Stimulated activated CD4-positive, alpha-beta T cell treated with anti-CD3 and anti-CD28 coated beads, TNF-alpha, amount 100 ng/mL, for 48 hours (primary cell): ENCODE data around the gene TRAPPC12.
"Not testable (repeated sequence)": the region's sequence is repeated elsewhere in the genome, so short reads cannot be mapped to it uniquely, and the experiment has no call there.

Experiments
- DNase-seq, 3 donors: peaks; one replicate each; pipeline ENCODE4 v3.0.0-alpha.2; 2020; ENCODE audit warnings: low read depth in 3 of 3

Gene TRAPPC12

DNA sequence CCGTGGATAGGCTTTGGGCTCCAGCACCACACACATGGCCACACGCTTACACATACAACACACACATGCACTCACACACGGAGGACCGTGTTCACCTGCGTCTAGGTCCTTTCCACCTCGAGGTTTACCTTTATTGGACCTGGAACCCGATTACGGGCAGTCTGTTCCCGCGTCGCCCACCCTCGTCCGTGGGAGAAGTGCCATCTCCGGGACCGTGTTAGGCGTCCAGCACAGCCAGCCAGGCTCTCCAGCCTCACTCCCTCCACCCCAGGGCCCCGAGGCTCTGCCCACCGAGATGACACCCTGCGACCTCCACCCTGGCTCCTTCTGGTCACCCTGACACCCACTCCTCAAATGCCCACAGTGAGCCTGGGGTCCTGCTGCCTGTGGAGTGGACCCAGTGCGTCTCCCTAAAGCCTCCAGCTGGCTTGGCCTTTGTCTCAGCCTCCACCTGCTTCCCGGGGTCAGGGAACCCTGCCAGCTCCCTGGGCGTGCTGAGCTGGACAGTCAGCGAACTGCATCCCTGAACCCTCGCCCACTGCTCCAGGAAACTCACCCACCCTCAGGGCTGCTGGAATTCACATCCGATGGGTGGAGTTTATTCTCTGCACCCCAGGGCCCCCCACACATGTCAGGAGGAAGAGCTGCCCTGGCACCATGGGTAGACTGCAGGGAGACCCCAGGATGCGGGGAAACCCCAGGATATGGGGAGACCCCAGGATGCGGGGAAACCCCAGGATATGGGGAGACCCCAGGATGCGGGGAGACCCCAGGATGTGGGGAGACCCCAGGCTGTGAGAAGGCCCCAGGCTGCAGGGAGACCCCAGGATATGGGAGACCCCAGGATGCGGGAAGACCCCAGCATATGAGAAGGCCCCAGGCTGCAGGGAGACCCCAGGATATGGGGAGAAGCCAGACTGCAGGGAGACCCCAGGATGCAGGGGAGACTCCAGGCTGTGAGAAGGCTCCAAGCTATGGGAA lies 106.8 kb downstream of the TRAPPC12 start:
- DNase-seq = no peak

DNA sequence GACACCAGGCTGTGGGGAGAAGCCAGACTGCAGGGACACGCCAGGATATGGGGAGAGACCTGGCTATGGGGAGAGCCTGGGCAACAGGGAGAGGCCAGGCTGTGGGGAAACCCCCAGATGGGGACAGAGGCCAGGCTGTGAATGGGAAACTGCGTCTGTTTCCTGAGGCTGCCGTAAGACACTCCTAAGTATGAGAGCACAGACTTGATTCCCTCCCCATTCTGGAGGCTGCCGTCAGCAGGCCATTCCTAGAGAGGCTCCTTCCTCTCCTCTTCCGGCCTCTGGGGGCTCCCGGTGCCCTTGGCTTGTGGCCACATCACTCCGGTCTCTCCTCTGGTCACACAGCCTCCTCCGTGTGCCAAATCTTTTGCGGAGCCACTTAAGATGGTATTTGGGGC lies 107.5 kb downstream of the TRAPPC12 start:
- DNase-seq = no peak

DNA sequence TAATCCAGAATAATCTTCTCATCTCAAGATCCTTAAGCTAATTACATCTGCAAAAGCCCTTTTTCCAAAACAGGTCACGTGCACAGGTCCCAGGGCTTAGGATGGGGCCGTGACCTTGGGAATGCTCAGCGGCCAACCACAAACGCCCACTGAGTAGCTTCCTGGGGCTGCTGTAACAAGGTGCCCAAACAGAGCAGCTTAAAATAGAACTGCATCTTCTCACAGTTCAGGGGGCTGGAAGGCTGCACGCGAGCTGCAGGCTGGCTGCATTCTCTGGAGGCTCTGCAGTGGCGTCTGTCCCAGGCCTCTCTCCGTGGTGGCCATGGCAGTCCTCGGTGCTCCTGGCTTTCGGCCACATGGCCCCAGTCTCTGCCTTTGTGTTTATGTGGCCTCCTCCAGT lies 107.9 kb downstream of the TRAPPC12 start:
- no peak for DNase-seq

DNA sequence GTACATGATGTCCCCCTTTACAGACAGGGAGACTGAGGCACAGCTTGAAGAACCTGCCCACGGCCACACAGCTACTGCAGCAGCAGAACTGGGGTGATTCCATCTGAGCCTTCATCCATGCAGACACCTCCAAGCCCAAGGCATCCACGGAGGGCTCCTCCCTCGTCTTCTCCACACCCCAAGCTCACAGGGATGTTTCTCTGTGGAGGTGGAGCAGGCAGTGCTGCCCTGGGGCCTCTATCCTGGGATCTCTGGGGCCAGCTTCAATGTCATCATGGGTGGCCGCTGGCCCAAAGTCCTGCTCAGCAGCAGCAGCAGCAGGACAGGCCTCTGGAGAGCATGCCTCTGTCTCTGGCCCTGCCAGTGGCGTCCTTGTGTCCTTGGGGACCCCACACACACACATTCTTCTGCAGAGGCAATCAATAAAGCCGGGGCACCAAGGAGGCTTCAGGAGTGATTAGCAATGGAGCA lies 108.6 kb downstream of the TRAPPC12 start:
- DNase-seq = no peak

DNA sequence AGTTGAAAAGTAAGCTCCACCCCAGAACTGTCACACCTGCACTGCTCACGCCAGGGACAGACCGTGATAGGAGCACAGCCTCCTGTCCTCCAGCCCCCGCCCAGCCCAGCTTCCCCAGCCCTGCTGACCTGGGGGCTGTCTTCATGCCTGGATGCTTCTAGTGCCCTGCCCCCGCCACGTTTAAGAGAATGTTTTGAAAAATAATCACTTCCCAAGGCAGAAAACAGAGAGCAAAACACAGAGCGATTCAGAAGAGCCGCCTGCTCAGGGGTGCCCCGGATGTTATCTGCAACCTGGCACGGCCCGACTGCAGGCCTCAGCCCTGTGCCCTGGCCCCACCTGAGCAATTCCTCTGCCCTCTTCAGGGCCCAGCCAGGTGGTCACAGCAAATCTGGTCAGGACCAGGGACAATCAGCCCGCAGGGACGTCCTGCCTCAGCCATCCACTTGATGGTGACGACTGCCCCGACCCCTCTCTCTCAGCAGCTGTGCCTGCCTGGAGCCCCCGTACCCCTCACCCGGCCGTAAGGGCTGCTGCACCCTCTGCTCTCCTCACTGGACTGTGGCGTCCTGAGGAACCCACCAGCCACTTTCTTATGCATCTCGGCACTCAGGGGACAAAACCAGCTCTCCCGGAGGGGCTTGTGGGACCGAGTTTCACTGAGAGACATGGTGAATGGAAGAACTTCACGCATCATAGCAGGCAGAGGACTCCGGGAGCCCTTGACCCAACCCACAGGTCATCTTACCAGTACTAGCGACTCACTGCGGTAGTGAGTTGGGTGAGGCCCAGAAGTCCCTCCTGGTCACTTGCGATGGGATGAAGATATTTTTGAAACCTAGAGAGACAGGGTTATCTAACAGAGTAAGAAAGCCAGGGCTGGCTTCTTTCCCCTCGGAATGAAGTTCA lies 109.6 kb downstream of the TRAPPC12 start:
- no peak for DNase-seq

DNA sequence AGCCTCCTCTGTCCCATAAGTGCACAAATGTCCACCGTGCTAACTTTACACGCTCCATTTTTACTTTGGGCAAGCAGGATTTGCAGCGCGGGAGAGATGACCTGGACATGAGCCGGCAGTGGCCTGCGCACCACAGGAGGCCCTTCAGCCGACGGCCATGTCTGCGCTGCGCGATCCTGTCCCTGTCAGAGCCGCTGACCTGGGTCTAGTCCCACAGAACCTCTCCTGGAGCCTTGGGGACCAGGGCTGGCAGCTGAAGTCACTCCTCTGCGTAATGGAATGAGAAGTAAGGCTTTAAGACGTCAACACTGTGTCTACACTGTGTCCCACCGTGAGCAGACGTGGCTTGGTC lies 110.2 kb downstream of the TRAPPC12 start:
- DNase-seq = no peak

DNA sequence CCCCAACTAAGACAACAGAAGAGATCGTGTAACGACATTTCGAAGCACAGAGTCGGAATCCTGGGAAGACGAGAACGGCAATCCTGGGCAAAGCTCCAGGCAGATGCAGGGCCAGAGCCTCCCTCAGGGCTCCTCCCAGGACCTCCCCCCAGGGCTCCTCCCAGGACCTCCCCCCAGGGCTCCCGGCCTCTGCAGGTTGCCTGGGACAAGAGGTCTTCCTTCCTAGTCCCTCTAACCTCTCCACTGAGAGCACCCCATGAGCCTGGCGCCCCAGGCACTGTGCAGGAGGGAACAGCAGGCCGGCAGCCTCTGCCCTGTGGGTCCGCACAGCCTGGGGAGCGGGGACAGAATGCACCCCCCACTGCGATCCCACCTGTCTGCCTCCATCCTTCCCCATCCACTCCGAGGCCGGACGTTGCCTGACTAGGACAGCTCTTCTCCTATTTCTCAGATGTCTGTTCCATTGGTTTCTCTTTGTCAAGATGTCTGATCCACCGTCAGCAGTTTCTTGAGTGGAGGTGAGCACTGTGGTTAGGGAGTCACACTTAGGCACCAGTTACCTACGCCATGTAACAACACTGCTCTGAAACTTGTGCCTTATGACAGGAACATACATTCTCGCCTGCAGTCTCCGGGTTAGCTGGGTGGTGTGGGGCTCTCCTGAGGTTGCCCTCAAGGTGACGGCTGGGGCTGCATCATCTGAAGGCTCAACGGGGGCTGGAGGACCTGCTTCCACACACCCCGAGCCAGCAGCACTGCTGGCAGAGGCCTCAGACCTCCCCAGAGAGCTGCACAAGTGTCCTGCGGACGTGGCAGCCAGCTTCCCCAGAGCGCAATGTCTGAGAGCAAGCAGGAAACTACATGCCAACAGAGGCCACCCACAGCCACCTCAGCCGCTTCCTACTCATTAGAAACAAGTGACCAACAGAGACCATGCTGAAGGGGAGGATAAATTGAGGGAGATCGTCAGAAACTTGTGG lies 111.0 kb downstream of the TRAPPC12 start:
- DNase-seq = no peak

DNA sequence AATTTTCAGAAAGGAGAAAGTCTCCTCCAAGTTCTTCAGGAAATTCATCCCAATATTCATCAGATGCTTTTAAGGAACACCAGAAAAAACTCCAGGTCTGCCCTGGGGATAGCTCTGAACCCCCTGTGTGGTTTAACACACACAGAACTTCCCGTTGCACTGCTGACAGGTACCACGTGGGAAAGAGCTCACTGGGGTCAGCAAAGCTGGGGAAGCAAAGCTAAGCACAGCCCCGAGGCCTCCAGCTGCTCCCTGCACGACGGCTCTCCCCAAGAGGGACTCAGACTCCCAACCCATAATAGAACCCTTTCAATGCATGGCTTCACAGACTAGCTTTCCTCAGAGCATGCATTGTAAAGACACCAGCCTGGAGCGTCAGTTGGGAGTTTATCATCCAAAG lies 111.8 kb downstream of the TRAPPC12 start:
- no peak for DNase-seq

DNA sequence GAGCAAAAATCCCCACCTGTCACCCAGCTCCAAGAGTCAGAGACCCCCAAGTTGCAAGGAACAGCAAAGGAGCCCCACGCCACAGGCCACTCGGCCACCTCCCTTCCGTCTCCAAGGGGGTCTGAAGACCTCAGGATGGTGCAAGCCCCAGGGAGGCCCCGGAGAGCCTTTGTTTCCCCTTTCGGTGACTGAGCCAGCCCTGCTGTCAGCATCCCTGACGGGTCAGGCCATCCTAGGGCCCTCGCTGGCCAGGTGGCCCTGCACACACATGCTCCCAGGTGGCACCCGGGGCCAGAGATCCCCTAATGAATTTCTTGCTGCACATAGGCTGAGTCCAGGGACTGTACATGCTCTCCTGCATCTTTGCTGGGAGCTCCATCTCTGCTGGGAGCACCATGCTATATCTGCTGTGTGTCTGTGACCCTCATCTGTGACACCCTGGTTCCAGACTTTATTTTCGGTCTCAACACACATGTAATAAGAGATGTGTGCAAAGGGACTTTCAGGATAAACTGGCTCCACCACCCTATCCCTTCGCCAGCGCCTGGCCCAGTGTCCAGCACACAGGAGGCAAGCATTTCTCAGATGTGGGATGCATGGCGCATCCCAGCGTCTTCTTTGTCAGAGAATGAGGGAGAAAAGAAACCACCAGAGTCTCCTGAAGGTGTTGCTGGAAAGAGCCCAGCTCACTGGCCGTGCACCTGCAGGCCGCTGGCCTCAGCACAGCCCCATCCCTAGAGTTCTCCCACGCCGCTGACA lies 112.4 kb downstream of the TRAPPC12 start:
- DNase-seq = no peak

DNA sequence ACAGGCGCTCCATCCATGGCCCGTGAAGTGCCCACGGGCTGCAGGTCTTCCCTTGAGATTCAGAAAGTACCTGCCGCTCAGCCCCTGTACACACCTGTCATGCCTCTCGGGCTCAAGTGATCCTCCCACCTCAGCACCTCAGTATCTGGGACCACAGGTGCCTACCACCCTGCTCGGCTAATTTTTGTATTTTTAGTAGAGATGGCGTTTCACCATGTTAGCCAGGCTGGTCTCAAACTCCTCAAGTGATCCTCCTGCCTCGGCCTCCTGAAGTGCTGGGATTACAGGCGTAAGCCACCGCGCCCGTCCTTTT lies 112.9 kb downstream of the TRAPPC12 start:
- not testable (repeated sequence) for DNase-seq

DNA sequence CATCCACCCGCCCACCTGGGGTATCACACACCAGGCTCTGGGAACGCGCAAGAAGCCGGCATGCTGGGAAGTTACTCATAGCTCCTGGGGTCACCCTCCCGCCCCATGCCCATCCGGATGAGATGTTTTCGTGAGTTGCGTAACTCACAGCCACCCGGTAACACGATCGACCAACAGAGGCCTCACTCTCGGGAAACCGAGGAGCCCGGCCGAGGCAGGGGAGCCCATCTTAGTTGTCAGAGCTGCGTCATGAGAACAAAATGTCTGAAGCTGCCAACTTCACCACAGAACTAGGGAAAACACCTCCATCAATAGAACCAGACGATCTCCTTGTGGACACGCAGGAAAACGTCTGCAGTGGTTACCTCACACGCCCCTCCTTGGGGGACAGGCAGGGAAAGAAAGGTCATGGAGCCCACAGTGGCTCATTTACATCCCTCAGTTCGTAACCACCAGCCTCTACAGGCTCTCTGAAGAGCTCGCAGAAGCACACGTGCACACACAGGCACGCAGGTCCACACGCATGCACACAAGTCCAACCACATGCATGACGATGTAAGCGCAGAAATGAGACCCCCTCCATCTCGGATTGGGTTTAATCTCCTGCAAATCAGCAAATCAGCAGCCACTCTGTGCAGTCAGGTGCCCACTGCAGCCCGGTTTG lies 113.6 kb downstream of the TRAPPC12 start:
- no peak for DNase-seq

DNA sequence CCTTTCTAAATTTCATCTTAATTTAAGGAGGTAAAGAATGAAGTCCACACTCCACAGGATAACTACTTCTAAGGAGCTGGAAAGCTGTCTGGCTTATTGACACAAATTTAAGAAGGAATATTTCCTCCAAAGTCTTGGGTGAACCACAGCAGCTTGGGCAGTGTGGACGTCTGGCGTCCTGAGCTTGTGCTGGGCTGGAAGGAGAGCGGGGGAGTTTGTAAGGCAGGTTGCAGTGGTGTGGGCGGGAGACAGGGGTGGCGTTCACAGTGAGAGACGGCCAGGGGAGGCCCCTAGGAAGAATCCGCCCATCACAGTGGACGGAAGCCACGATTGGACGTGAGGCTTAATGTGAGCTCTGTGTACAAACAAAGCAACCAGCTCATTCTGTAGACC lies 114.1 kb downstream of the TRAPPC12 start:
- DNase-seq = no peak

DNA sequence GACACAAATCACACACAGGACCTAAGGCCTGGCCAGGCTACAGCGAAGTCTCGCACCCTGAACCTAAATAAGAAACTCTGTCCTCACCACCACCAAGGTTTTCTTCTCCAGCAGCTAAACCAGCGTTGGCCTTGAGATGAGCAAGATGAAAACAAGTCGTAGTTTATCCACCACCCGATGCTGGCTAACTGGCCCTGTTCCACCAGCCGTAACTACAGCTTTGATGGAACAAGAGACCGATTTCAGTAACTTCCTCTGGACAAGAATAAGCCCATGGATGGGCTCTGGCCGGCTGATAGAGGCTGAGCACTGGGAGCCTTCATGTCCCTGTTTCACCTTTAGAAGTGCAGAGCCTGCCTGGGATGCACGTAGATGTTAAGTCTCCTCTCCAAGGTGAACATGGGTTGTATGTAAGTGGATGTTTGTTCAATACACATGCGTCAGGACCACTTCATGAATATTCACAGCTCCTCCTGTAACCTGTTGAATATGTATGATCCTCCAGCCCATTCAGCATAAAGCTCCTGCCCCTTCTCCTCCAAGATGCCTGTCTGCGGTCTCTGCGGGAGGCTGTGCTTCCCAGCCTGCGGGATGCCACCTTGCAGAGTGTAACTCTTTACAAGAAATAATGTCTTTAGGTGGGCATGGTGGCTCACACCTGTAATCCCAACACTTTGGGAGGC lies 115.6 kb downstream of the TRAPPC12 start:
- DNase-seq = no peak

DNA sequence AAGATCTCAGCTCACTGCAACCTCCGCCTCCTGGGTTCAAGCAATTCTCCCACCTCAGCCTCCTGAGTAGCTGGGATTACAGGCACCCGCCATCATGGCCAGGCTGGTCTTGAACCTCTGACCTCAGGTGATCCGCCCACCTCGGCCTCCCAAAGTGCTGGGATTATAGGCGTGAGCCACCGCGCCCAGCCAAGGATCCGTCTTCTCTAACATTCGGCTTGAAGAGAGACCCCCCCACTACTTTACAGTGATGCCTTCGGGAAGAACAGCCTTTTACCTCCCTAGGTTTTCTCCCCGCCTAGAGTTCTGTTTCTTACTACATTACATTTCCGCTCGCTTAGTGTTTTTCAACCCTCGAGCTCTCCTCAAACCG lies 117.2 kb downstream of the TRAPPC12 start:
- DNase-seq = not testable (repeated sequence)

DNA sequence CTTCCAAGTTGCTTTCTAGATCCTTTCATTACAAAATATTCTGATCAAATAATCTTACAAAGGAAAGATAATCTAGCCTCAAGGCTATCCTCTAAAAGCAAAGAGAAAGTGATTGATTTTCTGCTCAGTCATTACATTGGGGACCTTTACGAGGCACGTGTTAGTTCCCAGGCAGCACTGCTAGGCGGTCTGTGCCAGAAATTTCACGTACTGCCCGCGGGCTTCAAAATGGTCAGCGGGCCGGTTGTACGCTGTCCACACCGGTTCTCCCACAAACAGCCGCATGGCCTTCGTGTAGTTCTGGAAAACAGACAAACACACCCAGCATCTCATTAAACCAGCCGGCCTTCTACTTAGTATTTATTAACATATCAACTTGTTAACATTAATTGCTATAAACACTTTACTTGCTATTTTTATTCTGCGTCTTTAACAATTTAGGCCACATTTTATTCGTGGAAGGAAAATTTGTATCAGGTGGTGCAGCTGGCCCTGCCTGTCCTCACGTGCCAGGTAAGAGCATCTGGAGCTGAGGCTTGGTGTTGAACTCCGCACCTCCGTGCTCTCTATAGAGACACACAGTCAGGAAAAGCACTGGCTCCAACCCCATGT lies 119.4 kb downstream of the TRAPPC12 start:
- no peak for DNase-seq

DNA sequence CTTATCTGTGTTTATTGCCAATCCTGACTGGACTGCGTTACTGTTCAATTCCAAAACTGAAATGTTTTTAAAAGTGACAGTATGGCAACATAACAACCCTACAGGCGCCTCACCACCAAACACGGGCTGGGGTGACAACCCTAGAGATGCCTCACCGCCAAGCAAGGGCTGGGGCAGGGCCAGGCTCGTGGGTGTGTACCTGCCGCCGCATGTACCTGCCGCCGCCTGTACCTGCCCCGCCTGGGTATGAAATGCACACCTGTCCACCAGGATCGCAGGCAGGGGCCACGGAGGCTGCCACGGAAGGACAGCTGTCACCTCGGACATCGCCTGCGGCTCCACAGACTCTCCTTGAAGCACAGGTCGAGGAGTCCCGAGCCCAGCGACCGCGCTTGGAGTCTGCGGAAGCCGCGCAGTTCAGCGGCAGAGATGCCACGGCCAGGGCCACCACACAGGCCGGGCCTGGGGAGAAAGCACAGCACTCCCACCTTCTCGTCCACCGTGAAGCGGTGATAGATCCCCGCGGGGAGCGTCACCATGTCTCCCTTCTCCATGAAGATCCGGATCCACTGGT lies 120.9 kb downstream of the TRAPPC12 start:
- no peak for DNase-seq

DNA sequence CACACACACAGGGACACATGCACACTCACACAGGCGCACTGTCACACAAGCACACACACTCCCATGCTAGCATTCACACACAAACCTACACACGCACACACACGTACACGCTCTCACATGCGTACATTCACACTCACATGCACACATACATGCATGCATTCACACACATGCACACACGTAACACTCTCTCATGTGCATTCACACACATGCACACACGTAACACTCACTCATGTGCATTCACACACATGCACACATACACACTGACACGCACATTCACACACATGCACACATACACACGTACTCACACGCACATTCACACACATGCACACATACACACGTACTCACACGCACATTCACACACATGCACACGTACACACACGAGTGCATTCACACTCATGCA lies 123.6 kb downstream of the TRAPPC12 start:
- DNase-seq = no peak

DNA sequence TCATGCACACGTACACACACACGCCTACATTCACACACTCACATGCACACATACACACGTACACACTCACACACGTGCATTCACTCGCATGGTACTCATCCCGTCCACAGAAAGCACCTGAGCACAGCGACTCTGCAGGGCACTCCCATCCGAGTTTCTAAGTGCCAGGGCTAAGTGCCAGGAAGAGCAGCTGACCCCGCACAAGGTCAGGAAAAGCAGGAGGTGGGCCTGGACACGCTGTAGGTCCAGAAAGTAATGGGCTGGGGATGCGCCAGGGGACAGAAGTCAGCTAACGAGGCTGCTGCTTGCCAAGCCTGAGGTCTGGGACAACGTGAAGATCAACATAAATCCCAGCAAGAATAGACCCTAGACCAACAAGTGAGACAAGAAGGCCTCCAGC lies 124.0 kb downstream of the TRAPPC12 start:
- DNase-seq = no peak

DNA sequence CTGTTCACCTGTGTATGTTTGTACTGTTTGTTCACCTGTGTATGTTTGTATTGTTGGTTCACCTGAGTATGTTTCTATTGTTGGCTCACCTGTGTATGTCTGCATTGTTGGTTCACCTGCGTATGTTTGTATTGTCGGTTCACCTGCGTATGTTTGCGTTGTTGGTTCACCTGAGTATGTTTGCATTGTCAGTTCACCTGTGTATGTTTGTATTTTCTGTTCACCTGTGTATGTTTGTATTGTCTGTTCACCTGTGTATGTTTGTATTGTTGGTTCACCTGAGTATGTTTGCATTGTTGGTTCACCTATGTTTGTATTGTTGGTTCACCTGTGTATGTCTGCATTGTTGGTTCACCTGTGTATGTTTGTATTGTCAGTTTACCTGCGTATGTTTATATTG lies 125.2 kb downstream of the TRAPPC12 start:
- DNase-seq = no peak
